K562 (cell line): Measurements from ENCODE around the gene CRY2. TPM values are rescaled to one million over a fixed set of nuclear protein-coding genes. Genes with fewer than 3 reads are reported as not detected.

Experiments
- ATAC-seq: fragments of 200-7000 bp; cut with Tn5 transposase; 3 replicates; pipeline ENCODE4 v1.9.1; 2020; ENCODE audit warnings: moderate library complexity
- BruUV-seq: library from RNA; stranded (reverse); fragments of 400-500 nt; replicated peaks from 2 replicates; lab custom pipeline; 2021; lab: Mats Ljungman, UMichigan
- CTCF ChIA-PET: fragments of 300-600 bp; formaldehyde crosslinking; extraction: SDS; loops from one replicate; lab custom pipeline; 2021; ENCODE audit warnings: low intra/inter-chr PET ratio; lab: Yijun Ruan, JAX
- POLR2A ChIA-PET: fragments of 300-600, 350-650 bp; sonication (Branson Sonifier 250); formaldehyde crosslinking; extraction: SDS; loops from one replicate; lab custom pipeline; 2021; ENCODE audit warnings: antibody characterized with exemption, inconsistent platforms; lab: Yijun Ruan, JAX
- DNase-seq, 4 experiments: peaks; one replicate each; pipeline versions ENCODE4 v3.0.0 to v3.0.0-alpha.2; 2011 to 2018; ENCODE audit warnings: low spot score in 3 of 4, mixed read lengths in 3 of 4; ENCODE audit errors: extremely low read depth in 1 of 4
- FAIRE-seq: peaks from 2 replicates; lab custom pipeline; 2011; peaks lifted over from hg19 to GRCh38; lab: Jason Lieb, UNC
- H2AFZ ChIP-seq: 2 replicates; pipeline ENCODE4 v1.6.0; 2011; ENCODE audit warnings: low read depth, low read length, control low read depth, inconsistent platforms
- H3K27ac ChIP-seq: fragments of 200-600 bp; 3 replicates; pipeline ENCODE4 v1.8.0; 2011; ENCODE audit warnings: low read depth, mild to moderate bottlenecking, control low read depth, inconsistent platforms, low read length, moderate library complexity, mixed read lengths; ENCODE audit errors: extremely low read depth
- H3K27me3 ChIP-seq, 2 experiments: fragments of 300-600 bp in 1 of 2; 2 replicates in 1 of 2; 3 replicates in 1 of 2; pipeline versions ENCODE4 v1.6.0 to v1.8.0; 2011; ENCODE audit warnings: inconsistent platforms in 2 of 2, low read length in 2 of 2, mild to moderate bottlenecking in 1 of 2, mixed read lengths in 1 of 2, moderate library complexity in 1 of 2; ENCODE audit not compliant: control insufficient read depth in 2 of 2, insufficient read depth in 2 of 2
- H3K36me3 ChIP-seq: fragments of 300-600 bp; 3 replicates; pipeline ENCODE4 v1.8.0; 2011; ENCODE audit warnings: mild to moderate bottlenecking, low read length, inconsistent platforms; ENCODE audit not compliant: control insufficient read depth, insufficient read depth
- H3K4me1 ChIP-seq, 2 experiments: fragments of 200-600 bp in 1 of 2; replicated peaks in 1 of 2; 2 replicates in 1 of 2; 3 replicates in 1 of 2; pipeline versions ENCODE4 v1.5.1 to v1.8.0; 2011; ENCODE audit warnings: inconsistent platforms in 2 of 2, low read length in 2 of 2, mild to moderate bottlenecking in 1 of 2, mixed read lengths in 1 of 2, moderate library complexity in 1 of 2; ENCODE audit not compliant: control insufficient read depth in 2 of 2, insufficient read depth in 2 of 2
- H3K4me2 ChIP-seq: 2 replicates; pipeline ENCODE4 v1.6.1; 2011; ENCODE audit warnings: low read length, control low read depth, inconsistent platforms, mixed read lengths; ENCODE audit not compliant: insufficient read depth
- H3K4me3 ChIP-seq: fragments of 200-600 bp; sonication (generic), shearing (Covaris generic); 2 replicates; pipeline ENCODE4 v1.5.1; 2016; ENCODE audit warnings: control low read depth, inconsistent platforms
- H3K79me2 ChIP-seq: fragments of 200-600 bp; 3 replicates; pipeline ENCODE4 v1.8.0; 2011; ENCODE audit warnings: low read length, inconsistent platforms; ENCODE audit not compliant: control insufficient read depth, insufficient read depth
- H3K9ac ChIP-seq, 2 experiments: 2 replicates each; pipeline versions ENCODE4 v1.6.0 to v1.6.1; 2011; ENCODE audit warnings: low read depth in 2 of 2, low read length in 2 of 2, control low read depth in 1 of 2, inconsistent platforms in 1 of 2, mild to moderate bottlenecking in 1 of 2, mixed read lengths in 1 of 2; ENCODE audit not compliant: insufficient read depth in 1 of 2
- H3K9me1 ChIP-seq: one replicate; pipeline ENCODE4 v1.6.0; 2011; ENCODE audit warnings: inconsistent platforms, mild to moderate bottlenecking, low read length, moderate library complexity; ENCODE audit not compliant: control insufficient read depth, insufficient read depth
- H3K9me3 ChIP-seq: replicated peaks from 2 replicates; pipeline ENCODE4 v1.5.1; 2011; ENCODE audit warnings: low read depth, low read length, inconsistent platforms; ENCODE audit not compliant: control insufficient read depth, insufficient read depth
- H4K20me1 ChIP-seq: replicated peaks from 2 replicates; pipeline ENCODE4 v1.6.1; 2011; ENCODE audit warnings: low read length, inconsistent platforms, mixed read lengths; ENCODE audit not compliant: control insufficient read depth, insufficient read depth
- ATF3 ChIP-seq, 2 experiments: fragments of 450-650 bp in 1 of 2; sonication (generic) in 1 of 2; formaldehyde crosslinking in 1 of 2; IDR thresholded peaks in 1 of 2; conservative IDR thresholded peaks in 1 of 2; 2 replicates each; pipeline versions ENCODE4 v1.6.1 to v1.8.1; 2016 to 2023; ENCODE audit warnings: mild to moderate bottlenecking in 2 of 2, moderate library complexity in 2 of 2, inconsistent platforms in 1 of 2, missing genetic modification reagents in 1 of 2
- CBX3 ChIP-seq, 2 experiments: IDR thresholded peaks; 1 replicate in 1 of 2; 2 replicates in 1 of 2; pipeline ENCODE4 v1.6.1; 2012; ENCODE audit warnings: inconsistent platforms in 2 of 2, low read length in 2 of 2, borderline replicate concordance in 1 of 2, control low read depth in 1 of 2
- CEBPZ ChIP-seq: fragments of 150-350 bp; IDR thresholded peaks from 2 replicates; pipeline ENCODE4 v1.6.1; 2014; ENCODE audit warnings: low read depth, mild to moderate bottlenecking, low read length, borderline replicate concordance
- EP300 ChIP-seq: IDR thresholded peaks from 2 replicates; pipeline ENCODE4 v1.6.1; 2012; ENCODE audit warnings: low read length, improper control_type of control experiment
- HMGN3 ChIP-seq: IDR thresholded peaks from 2 replicates; pipeline ENCODE4 v1.6.1; 2011; ENCODE audit warnings: borderline replicate concordance, low read depth, mild to moderate bottlenecking, mixed read lengths, low read length; ENCODE audit not compliant: insufficient read length; ENCODE audit errors: extremely low read depth
- TBP ChIP-seq: optimal IDR thresholded peaks from 2 replicates; pipeline ENCODE3; 2011; ENCODE audit warnings: low read depth, low read length, improper control_type of control experiment
- ZNF586 ChIP-seq: fragments of 450-650 bp; formaldehyde crosslinking; conservative IDR thresholded peaks from 2 replicates; pipeline ENCODE4 v1.4.0; 2020; ENCODE audit warnings: mild to moderate bottlenecking, moderate library complexity
- WGBS: fragments of 100-300 bp; shearing (Covaris generic); methylation state at CpG from one replicate; pipeline ENCODE4 v1.1.6; 2016; ENCODE audit warnings: low coverage, mixed read lengths; ENCODE audit not compliant: insufficient coverage; ENCODE audit errors: missing lambda C conversion rate; 5-methylcytosine and 5-hydroxymethylcytosine counted together
- in situ Hi-C: fragments of 300-500 bp; cut with MboI; formaldehyde crosslinking; loops from 4 replicates; pipeline ENCODE4 v1.15.0; 2018; ENCODE audit warnings: inconsistent platforms, mixed read lengths
- intact Hi-C: fragments of 100-400 bp; cut with micrococcal nuclease; formaldehyde crosslinking; loops from 2 replicates; pipeline ENCODE4 v1.14.2; 2022
- polyA plus RNA-seq, 8 experiments: library from polyadenylated mRNA; depleted of rRNA in 4 of 8; stranded (reverse) in 5 of 8; unstranded in 3 of 8; fragments of >200 nt; fragmentation: Nextera tagmentation in 2 of 8; fragmentation: Illumina TruSeq in 1 of 8; extraction: Ambion mirVana in 2 of 8; extraction: Trizol in 1 of 8; gene quantifications; 2 replicates each; pipeline versions ENCODE4 v1.2.1 to v1.2.3, GENCODE V29; 2011 to 2014; ENCODE audit warnings: inconsistent platforms in 1 of 8, missing spikeins in 1 of 8
- total RNA-seq, 7 experiments: library from RNA; depleted of rRNA in 6 of 7; stranded (reverse); fragments of >200 nt in 6 of 7; fragmentation: Illumina TruSeq in 2 of 7; extraction: Trizol in 2 of 7; gene quantifications; 2 replicates each; pipeline versions ENCODE4 v1.2.1 to v1.2.3, GENCODE V29; 2011 to 2021; ENCODE audit warnings: low replicate concordance in 1 of 7

Gene CRY2
- total and polyA plus RNA-seq, 9 of the 15 experiments (the other 6 are each of a cell fraction or from before 2014, with no cell fraction given), result 2.3 to 23.9 (median 14.8) TPM

DNA sequence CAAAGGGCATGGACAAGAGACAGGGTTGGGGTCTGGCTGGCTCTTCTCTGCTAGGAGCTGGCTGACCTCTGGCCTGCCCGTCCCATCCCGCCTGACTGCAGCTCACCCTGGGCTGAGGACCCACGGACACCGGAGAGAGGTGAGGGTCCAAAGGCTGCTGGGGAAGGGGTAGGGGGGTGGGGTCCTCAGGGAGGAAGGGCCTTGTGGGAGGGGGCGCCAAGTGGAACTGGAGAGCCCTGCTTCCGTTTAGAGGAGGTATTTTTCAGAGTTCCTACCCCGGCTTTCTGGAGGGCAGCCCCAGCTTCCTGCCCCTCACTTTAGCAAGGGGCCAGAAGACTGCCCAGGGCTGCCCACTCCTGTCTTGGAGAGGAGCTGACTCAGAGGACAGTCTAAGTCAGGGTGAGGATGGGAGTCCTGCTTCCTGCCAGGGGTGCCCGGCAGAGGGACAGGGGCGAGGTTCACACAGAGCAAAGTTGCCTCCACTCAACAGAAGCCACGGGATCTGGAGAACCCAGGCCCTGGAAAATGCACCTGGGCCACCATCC lies 82.3 kb downstream of the CRY2 start:
- H3K27me3 ChIP-seq, result no peaks in the 10 kb centered on the region
- ATAC-seq, result peak; percentile 16
- no peaks in the 10 kb centered on the region; the same call in none of the 2 replicates for H4K20me1 ChIP-seq
- no peaks in the 10 kb centered on the region for H3K79me2 ChIP-seq
- intact Hi-C loops (no loop called here), in situ Hi-C loops (no loop called here)
- no TSS peak for BruUV-seq
- CTCF ChIA-PET, result no interaction called here
- POLR2A ChIA-PET, result interaction anchor here (0.6 to 1.3 kb wide), 5 partner anchors 10 to 24 kb away, joined by 3 to 5 read pairs (median 3); no protein-coding TSS in a partner anchor
- H3K4me2 ChIP-seq, result no peak overlapping the region
- 49% methylated on average over 8 of the region's 10 CpGs for WGBS
- FAIRE-seq, result no peak
- H2AFZ ChIP-seq, result no peak overlapping the region
- H3K9me1 ChIP-seq, result no peaks in the 10 kb centered on the region
- TF ChIP-seq TBP (peak; percentile 35), CBX3 (IDR thresholded peaks at IDR 0.05; ENCODE audit: borderline replicate concordance in 1 of 2, low read length in 2 of 2) (no peak)
- peak overlapping the region in 1 of 2 experiments; percentile 85; a peak in 2 of 4 replicates for H3K9ac ChIP-seq
- no peaks in the 10 kb centered on the region for H3K9me3 ChIP-seq
- H3K4me1 ChIP-seq, result peaks cover 5 to 47% of the 10 kb centered on the region in 2 experiments; a peak in 3 of 5 replicates
- no peak for DNase-seq
- peaks cover 30% of the 10 kb centered on the region; the same call in 2 of the 3 replicates for H3K36me3 ChIP-seq
- no peak overlapping the region for H3K27ac ChIP-seq
- H3K4me3 ChIP-seq, result no peak overlapping the region

- H4K20me1 ChIP-seq, result no peaks in the 10 kb centered on the region; the same call in 1 of the 2 replicates
- no peak overlapping the region for H2AFZ ChIP-seq
- no TSS peak for BruUV-seq
- no peaks in the 10 kb centered on the region for H3K79me2 ChIP-seq
- FAIRE-seq, result no peak
- peak in 1 of 4 experiments; percentile 24 for DNase-seq
- H3K9me3 ChIP-seq, result no peaks in the 10 kb centered on the region
- intact Hi-C loops (no loop called here), in situ Hi-C loops (no loop called here)
- no peak overlapping the region for H3K4me3 ChIP-seq
- peak overlapping the region in 1 of 2 experiments; percentile 87; a peak in 2 of 4 replicates for H3K9ac ChIP-seq
- no peak overlapping the region for H3K27ac ChIP-seq
- ChIA-PET POLR2A (interaction anchor here (0.6 to 1.3 kb wide), 9 partner anchors 9 to 148 kb away, joined by 3 to 5 read pairs (median 3); no protein-coding TSS in a partner anchor), CTCF (no interaction called here)
- H3K4me2 ChIP-seq, result no peak overlapping the region
- no peaks in the 10 kb centered on the region for H3K27me3 ChIP-seq
- H3K9me1 ChIP-seq, result no peaks in the 10 kb centered on the region
- 48% methylated on average over 14 of the region's 14 CpGs for WGBS
- peaks cover 5 to 44% of the 10 kb centered on the region in 2 experiments; a peak in 3 of 5 replicates for H3K4me1 ChIP-seq
- ATAC-seq, result peak; percentile 67
- peaks cover 36% of the 10 kb centered on the region; the same call in 2 of the 3 replicates for H3K36me3 ChIP-seq
- TF ChIP-seq ZNF586 (CRISPR knock-in tag), result no peak
- no peak for TF ChIP-seq CEBPZ
- TF ChIP-seq EP300, result no peak
- no peak for TF ChIP-seq HMGN3
- TF ChIP-seq ATF3 (IDR thresholded peaks at IDR 0.05), result no peak
- TF ChIP-seq ATF3 (CRISPR knock-in tag; conservative IDR thresholded peaks at IDR 0.05), result no peak
These were observed 82.9 kb downstream of the CRY2 start for GRCh38 chr11:45930031-45930794.
